IMR-90 (cell line): Measurements from ENCODE around the gene GAL3ST1. TPM values are rescaled to one million over a fixed set of nuclear protein-coding genes. Genes with fewer than 3 reads are reported as not detected.

Experiments
- ATAC-seq: fragments of 200-7000 bp; cut with Tn5 transposase; 2 replicates; pipeline ENCODE4 v1.9.1; 2020; ENCODE audit warnings: low read depth, mild to moderate bottlenecking, moderate library complexity
- BruUV-seq: library from RNA; stranded (reverse); fragments of 400-500 nt; replicated peaks from 2 replicates; lab custom pipeline; 2021; lab: Mats Ljungman, UMichigan
- CTCF ChIA-PET: fragments of 300-600 bp; formaldehyde crosslinking; extraction: SDS; loops from one replicate; lab custom pipeline; 2021; ENCODE audit warnings: antibody characterized with exemption; lab: Yijun Ruan, JAX
- POLR2A ChIA-PET: fragments of 300-600 bp; sonication (Branson Sonifier 250); formaldehyde crosslinking; loops from one replicate; lab custom pipeline; 2022; ENCODE audit warnings: antibody characterized with exemption; ENCODE audit not compliant: unreplicated experiment; lab: Charles Lee
- DNase-seq: peaks from one replicate; pipeline ENCODE4 v3.0.0; 2013
- H2AFZ ChIP-seq: replicated peaks from 2 replicates; pipeline ENCODE3; 2013; ENCODE audit warnings: low read length, mild to moderate bottlenecking; ENCODE audit not compliant: poor library complexity
- H2AK5ac ChIP-seq: 2 replicates; pipeline ENCODE4 v1.6.1; 2013; ENCODE audit warnings: low read depth, low read length, inconsistent platforms
- H2AK9ac ChIP-seq: replicated peaks from 2 replicates; pipeline ENCODE3; 2013; ENCODE audit warnings: mild to moderate bottlenecking, low read depth, low read length, moderate library complexity; ENCODE audit not compliant: poor library complexity
- H2BK120ac ChIP-seq: 2 replicates; pipeline ENCODE4 v1.6.1; 2013; ENCODE audit warnings: low read depth, low read length, inconsistent platforms
- H2BK15ac ChIP-seq: 3 replicates; pipeline ENCODE4 v1.6.1; 2013; ENCODE audit warnings: low read depth, low read length, inconsistent platforms
- H2BK20ac ChIP-seq: 2 replicates; pipeline ENCODE4 v1.6.1; 2013; ENCODE audit warnings: low read depth, mild to moderate bottlenecking, inconsistent platforms, low read length, moderate library complexity
- H2BK5ac ChIP-seq: 2 replicates; pipeline ENCODE4 v1.6.1; 2013; ENCODE audit warnings: mild to moderate bottlenecking, low read depth, low read length, inconsistent platforms; ENCODE audit not compliant: poor library complexity, severe bottlenecking
- H3K14ac ChIP-seq: replicated peaks from 2 replicates; pipeline ENCODE4 v1.6.1; 2013; ENCODE audit warnings: low read depth, low read length, inconsistent platforms
- H3K18ac ChIP-seq: 2 replicates; pipeline ENCODE4 v1.6.1; 2013; ENCODE audit warnings: low read depth, low read length, control low read depth
- H3K23ac ChIP-seq: 2 replicates; pipeline ENCODE4 v1.6.1; 2013; ENCODE audit warnings: low read depth, low read length, inconsistent platforms
- H3K27ac ChIP-seq: 2 replicates; pipeline ENCODE4 v1.5.1; 2013; ENCODE audit warnings: mild to moderate bottlenecking, control low read depth, low read length; ENCODE audit not compliant: insufficient read depth
- H3K27me3 ChIP-seq: 2 replicates; pipeline ENCODE4 v1.6.1; 2013; ENCODE audit warnings: low read length; ENCODE audit not compliant: control insufficient read depth, insufficient read depth
- H3K36me3 ChIP-seq: 2 replicates; pipeline ENCODE4 v1.6.1; 2013; ENCODE audit warnings: low read length, mixed read lengths; ENCODE audit not compliant: control insufficient read depth, insufficient read depth
- H3K4ac ChIP-seq: 2 replicates; pipeline ENCODE4 v1.6.1; 2013; ENCODE audit warnings: low read depth, low read length, inconsistent platforms
- H3K4me1 ChIP-seq: 2 replicates; pipeline ENCODE4 v1.6.1; 2013; ENCODE audit warnings: low read length, mixed read lengths; ENCODE audit not compliant: control insufficient read depth, insufficient read depth
- H3K4me2 ChIP-seq: 2 replicates; pipeline ENCODE4 v1.6.1; 2013; ENCODE audit warnings: low read depth, mild to moderate bottlenecking, control low read depth, low read length, moderate library complexity
- H3K4me3 ChIP-seq: 2 replicates; pipeline ENCODE4 v1.5.1; 2013; ENCODE audit warnings: low read depth, mild to moderate bottlenecking, control low read depth, low read length, moderate library complexity; ENCODE audit not compliant: insufficient read depth
- H3K56ac ChIP-seq: 2 replicates; pipeline ENCODE4 v1.6.1; 2013; ENCODE audit warnings: low read length, inconsistent platforms; ENCODE audit not compliant: insufficient read depth; ENCODE audit errors: extremely low read depth
- H3K79me1 ChIP-seq, 2 experiments: 2 replicates each; pipeline ENCODE4 v1.6.1; 2013; ENCODE audit warnings: low read length in 2 of 2, inconsistent platforms in 1 of 2, low read depth in 1 of 2
- H3K9ac ChIP-seq: 2 replicates; pipeline ENCODE4 v1.6.1; 2013; ENCODE audit warnings: low read depth, low read length, control low read depth
- H3K9me1 ChIP-seq: 2 replicates; pipeline ENCODE4 v1.6.1; 2013; ENCODE audit warnings: low read length, inconsistent platforms; ENCODE audit not compliant: insufficient read depth
- H3K9me3 ChIP-seq: 2 replicates; pipeline ENCODE4 v1.6.1; 2013; ENCODE audit warnings: low read length; ENCODE audit not compliant: control insufficient read depth, insufficient read depth
- H4K20me1 ChIP-seq: 2 replicates; pipeline ENCODE4 v1.6.1; 2013; ENCODE audit warnings: low read length, inconsistent platforms; ENCODE audit not compliant: insufficient read depth
- H4K5ac ChIP-seq: 2 replicates; pipeline ENCODE4 v1.6.1; 2013; ENCODE audit warnings: mild to moderate bottlenecking, low read depth, low read length, control low read depth
- H4K8ac ChIP-seq, 2 experiments: 2 replicates each; pipeline ENCODE4 v1.6.1; 2013; ENCODE audit warnings: low read depth in 2 of 2, low read length in 2 of 2, control low read depth in 1 of 2, inconsistent platforms in 1 of 2
- H4K91ac ChIP-seq: 2 replicates; pipeline ENCODE4 v1.6.1; 2013; ENCODE audit warnings: low read depth, low read length, inconsistent platforms; ENCODE audit not compliant: insufficient read depth
- CHD1 ChIP-seq: IDR thresholded peaks from 2 replicates; pipeline ENCODE4 v1.6.1; 2012; ENCODE audit warnings: low read depth, low read length, improper control_type of control experiment
- MAFK ChIP-seq: IDR thresholded peaks from 2 replicates; pipeline ENCODE4 v1.6.1; 2012; ENCODE audit warnings: low read depth, low read length, improper control_type of control experiment
- MXI1 ChIP-seq: IDR thresholded peaks from 2 replicates; pipeline ENCODE4 v1.6.1; 2012; ENCODE audit warnings: low read depth, mild to moderate bottlenecking, low read length, moderate library complexity, borderline replicate concordance
- RFX5 ChIP-seq: IDR thresholded peaks from 2 replicates; pipeline ENCODE4 v1.8.0; 2012; ENCODE audit warnings: low read depth, mild to moderate bottlenecking, low read length, moderate library complexity
- USF2 ChIP-seq: fragments of 150-350 bp; IDR thresholded peaks from 2 replicates; pipeline ENCODE4 v1.6.1; 2017; ENCODE audit warnings: mild to moderate bottlenecking, antibody characterized with exemption, low read length, low read depth
- WGBS, 2 experiments: methylation state at CpG; one replicate each; pipeline versions ENCODE4 v1.1.5 to v1.1.7; 2013; ENCODE audit warnings: missing lambda C conversion rate in 2 of 2; ENCODE audit not compliant: insufficient read length in 1 of 2; ENCODE audit errors: extremely low coverage in 2 of 2; 5-methylcytosine and 5-hydroxymethylcytosine counted together
- dilution Hi-C: fragments of 300-500 bp; cut with HindIII; formaldehyde crosslinking; loops from one replicate; pipeline ENCODE4 v1.14.3; 2018; ENCODE audit warnings: low sequenced_read_pairs; ENCODE audit not compliant: unreplicated experiment
- in situ Hi-C: fragments of 300-500 bp; cut with MboI; formaldehyde crosslinking; loops from 3 replicates; pipeline ENCODE4 v1.14.3; 2019; ENCODE audit warnings: low sequenced_read_pairs, inconsistent platforms, mixed read lengths
- intact Hi-C: fragments of 100-400 bp; cut with micrococcal nuclease; formaldehyde crosslinking; loops from 2 replicates; pipeline ENCODE4 v1.10.0; 2022
- polyA plus RNA-seq, 3 experiments: library from polyadenylated mRNA; depleted of rRNA; stranded (reverse); fragments of >200 nt; gene quantifications; 2 replicates each; pipeline ENCODE4 v1.2.3, GENCODE V29; 2012; ENCODE audit warnings: low replicate concordance in 1 of 3
- total RNA-seq: library from RNA; depleted of rRNA; stranded (reverse); fragments of >200 nt; gene quantifications from 2 replicates; pipeline ENCODE4 v1.2.3, GENCODE V29; 2012

The GAL3ST1 gene
- total and polyA plus RNA-seq, 2 of the 4 experiments (the other 2 are of a cell fraction) = not detected

- peaks cover 26% of the 10 kb centered on the region for H3K27me3 ChIP-seq
- no peaks in the 10 kb centered on the region for H3K4me1 ChIP-seq
- BruUV-seq = no TSS peak
- H3K4ac ChIP-seq = no peak overlapping the region
- CTCF ChIA-PET = no interaction called here
- H3K9me3 ChIP-seq = peaks cover 3% of the 10 kb centered on the region; the same call in 1 of the 2 replicates
- H3K14ac ChIP-seq = no peak overlapping the region
- H3K79me1 ChIP-seq = no peaks in the 10 kb centered on the region
- no peak overlapping the region for H4K91ac ChIP-seq
- no peaks in the 10 kb centered on the region for H3K36me3 ChIP-seq
- H4K5ac ChIP-seq = no peak overlapping the region
- ATAC-seq = no peak
- H3K27ac ChIP-seq = no peak overlapping the region
- POLR2A ChIA-PET = no interaction called here
- H4K8ac ChIP-seq = no peak overlapping the region
- H3K23ac ChIP-seq = no peak overlapping the region
- no peak overlapping the region for H2AK5ac ChIP-seq
- no peaks in the 10 kb centered on the region for H3K9me1 ChIP-seq
- H2BK15ac ChIP-seq = no peak overlapping the region
- 85% methylated on average over 5 of the region's 7 CpGs; no CpG with 5 or more reads in 1 of the 2 experiments for WGBS, 2 experiments
- H4K20me1 ChIP-seq = no peaks in the 10 kb centered on the region
- no peak overlapping the region for H2BK120ac ChIP-seq
- no peak overlapping the region for H2BK20ac ChIP-seq
- H2AK9ac ChIP-seq = no peak overlapping the region
- no peak overlapping the region for H3K4me3 ChIP-seq
- in situ Hi-C loops = no loop called here
- H3K4me2 ChIP-seq = no peak overlapping the region
- H2AFZ ChIP-seq = no peak overlapping the region
- H3K9ac ChIP-seq = no peak overlapping the region
- no peak for DNase-seq
- no peak overlapping the region for H3K18ac ChIP-seq
- H2BK5ac ChIP-seq = no peak overlapping the region
- dilution Hi-C loops = no loop called here
- H3K56ac ChIP-seq = no peak overlapping the region
- intact Hi-C loops = no loop called here
- TF ChIP-seq USF2 (no peak), MXI1 (no peak), CHD1 (no peak), RFX5 (no peak), MAFK (0 out of 2 replicates have a peak, but pooled peaks have one; percentile 2)
These were observed 62.6 kb downstream of the GAL3ST1 start for GRCh38 chr22:30511911-30512310.
